Measurements from ENCODE around the gene JAZF1.
"Not testable (repeated sequence)": the region's sequence is repeated elsewhere in the genome, so short reads cannot be mapped to it uniquely, and the experiment has no call there.

Gene JAZF1

GRCh38 chr7:27895551-27895950, 285.0 kb downstream of the JAZF1 start:
- DNase-seq, result no peak

- no peak for DNase-seq
Observed at GRCh38 chr7:27890205-27890849, 290.3 kb downstream of the JAZF1 start.

- DNase-seq, result no peak
Observed at GRCh38 chr7:27889800-27890199, 290.8 kb downstream of the JAZF1 start.

GRCh38 chr7:27888736-27889135, 291.9 kb downstream of the JAZF1 start:
- DNase-seq, result no peak

GRCh38 chr7:27886710-27887109, 293.9 kb downstream of the JAZF1 start:
- not testable (repeated sequence) for DNase-seq

GRCh38 chr7:27885652-27886051, 294.9 kb downstream of the JAZF1 start:
- no peak for DNase-seq

- no peak for DNase-seq
Observed at GRCh38 chr7:27883696-27884095, 296.9 kb downstream of the JAZF1 start.

GRCh38 chr7:27876756-27877155, 303.8 kb downstream of the JAZF1 start:
- no peak for DNase-seq

- DNase-seq, result no peak
Observed at GRCh38 chr7:27875832-27876231, 304.8 kb downstream of the JAZF1 start.

- no peak for DNase-seq
Observed at GRCh38 chr7:27875061-27875460, 305.5 kb downstream of the JAZF1 start.

GRCh38 chr7:27873981-27874957, 306.3 kb downstream of the JAZF1 start:
- no peak for DNase-seq

- DNase-seq, result no peak
Observed at GRCh38 chr7:27872356-27873275, 308.0 kb downstream of the JAZF1 start.

- no peak for DNase-seq
Observed at GRCh38 chr7:27871866-27872265, 308.7 kb downstream of the JAZF1 start.

- DNase-seq, result no peak
Observed at GRCh38 chr7:27871086-27871485, 309.5 kb downstream of the JAZF1 start.

- no peak for DNase-seq
Observed at GRCh38 chr7:27870595-27870994, 310.0 kb downstream of the JAZF1 start.

- DNase-seq, result no peak
Observed at GRCh38 chr7:27869056-27869455, 311.5 kb downstream of the JAZF1 start.

GRCh38 chr7:27868131-27868550, 312.5 kb downstream of the JAZF1 start:
- DNase-seq, result no peak

GRCh38 chr7:27866828-27867672, 313.5 kb downstream of the JAZF1 start:
- DNase-seq, result no peak

- DNase-seq, result no peak
Observed at GRCh38 chr7:27866256-27866655, 314.3 kb downstream of the JAZF1 start.

- DNase-seq, result no peak
Observed at GRCh38 chr7:27863880-27864279, 316.7 kb downstream of the JAZF1 start.

GRCh38 chr7:27861747-27862146, 318.8 kb downstream of the JAZF1 start:
- DNase-seq, result no peak

GRCh38 chr7:27860800-27861199, 319.8 kb downstream of the JAZF1 start:
- DNase-seq, result no peak

All from NCI-H1092 (cell line).